GM10847 (cell line): ENCODE data around the gene TINAGL1.

ENCODE experiments used
- POLR2A ChIP-seq: IDR thresholded peaks from 2 replicates; pipeline ENCODE4 v1.6.1; 2011; ENCODE audit not compliant: insufficient read length; ENCODE audit errors: extremely low read depth

Gene TINAGL1

GRCh38 chr1:31624731-31625514 is 48.6 kb downstream of the TINAGL1 start:
- no peak for TF ChIP-seq POLR2A

GRCh38 chr1:31625561-31626222 is 49.4 kb downstream of the TINAGL1 start:
- TF ChIP-seq POLR2A: no peak

DNA sequence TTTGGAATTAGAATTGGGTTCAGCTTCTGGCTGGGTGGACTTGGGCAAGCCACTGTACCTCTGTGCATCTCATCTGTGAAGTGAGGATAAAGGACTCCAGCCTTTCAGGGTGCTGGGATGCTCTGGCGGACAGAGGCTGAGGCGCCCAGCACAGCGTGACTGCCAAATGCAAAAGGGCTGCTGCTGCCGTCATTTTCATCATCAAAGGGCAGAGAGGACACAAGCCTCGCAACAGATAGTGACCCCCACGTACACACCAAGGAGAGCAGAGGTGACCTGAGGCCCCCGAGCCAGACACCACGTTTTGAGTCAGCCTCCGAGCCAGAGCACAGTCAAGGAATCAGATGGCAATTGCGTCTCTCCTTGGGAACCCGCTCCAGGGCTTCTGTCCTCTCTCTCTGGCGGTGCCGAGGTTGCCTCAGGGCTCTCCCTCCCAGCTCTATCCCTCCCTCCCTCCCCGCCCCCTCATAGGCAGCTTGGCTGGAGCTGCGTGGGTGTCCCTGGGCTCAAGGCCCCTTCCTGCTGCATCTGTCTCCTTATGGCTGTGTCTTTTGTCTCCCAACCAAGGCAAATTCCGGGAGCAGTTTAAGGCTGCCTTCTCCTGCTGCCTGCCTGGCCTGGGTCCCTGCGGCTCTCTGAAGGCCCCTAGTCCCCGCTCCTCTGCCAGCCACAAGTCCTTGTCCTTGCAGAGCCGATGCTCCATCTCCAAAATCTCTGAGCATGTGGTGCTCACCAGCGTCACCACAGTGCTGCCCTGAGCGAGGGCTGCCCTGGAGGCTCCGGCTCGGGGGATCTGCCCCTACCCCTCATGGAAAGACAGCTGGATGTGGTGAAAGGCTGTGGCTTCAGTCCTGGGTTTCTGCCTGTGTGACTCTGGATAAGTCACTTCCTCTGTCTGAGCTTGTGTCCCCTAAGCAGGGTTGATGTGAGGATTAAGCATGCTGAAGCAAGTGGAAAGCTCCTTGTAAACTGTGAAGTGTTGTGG is 50.2 kb downstream of the TINAGL1 start:
- TF ChIP-seq POLR2A: no peak

- no peak for TF ChIP-seq POLR2A
Measured at GRCh38 chr1:31627301-31627929, 51.1 kb downstream of the TINAGL1 start.

DNA sequence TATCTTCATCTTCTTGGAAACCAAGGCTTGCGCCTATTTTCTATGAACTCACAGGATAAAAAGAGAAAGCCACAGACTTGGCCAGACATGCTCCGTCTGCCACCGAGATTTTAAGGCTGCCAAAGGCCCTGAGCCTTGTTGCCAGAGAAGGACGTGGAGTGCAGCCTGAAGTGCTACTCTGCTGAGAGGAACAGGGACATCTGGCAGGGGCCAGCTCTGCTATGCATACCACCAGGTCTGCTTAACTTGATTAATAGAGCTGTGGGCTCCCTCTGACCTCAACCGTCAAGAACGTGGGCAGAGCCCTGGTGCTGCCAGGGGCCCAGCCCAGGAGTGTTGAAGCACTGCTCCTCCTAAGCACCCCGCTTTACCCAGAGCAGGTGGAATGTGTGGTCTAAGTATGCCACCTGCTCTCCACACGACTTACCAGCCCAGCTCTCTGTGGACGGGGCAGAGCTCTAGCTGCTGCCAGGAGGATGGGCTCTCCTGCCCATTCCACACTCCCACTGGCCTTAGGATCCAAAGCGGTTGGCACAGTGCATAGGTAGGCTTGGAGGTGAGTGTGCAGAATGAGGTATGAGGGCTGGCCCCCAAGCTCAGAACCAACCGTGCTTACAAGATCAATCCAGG is 51.7 kb downstream of the TINAGL1 start:
- no peak for TF ChIP-seq POLR2A

DNA sequence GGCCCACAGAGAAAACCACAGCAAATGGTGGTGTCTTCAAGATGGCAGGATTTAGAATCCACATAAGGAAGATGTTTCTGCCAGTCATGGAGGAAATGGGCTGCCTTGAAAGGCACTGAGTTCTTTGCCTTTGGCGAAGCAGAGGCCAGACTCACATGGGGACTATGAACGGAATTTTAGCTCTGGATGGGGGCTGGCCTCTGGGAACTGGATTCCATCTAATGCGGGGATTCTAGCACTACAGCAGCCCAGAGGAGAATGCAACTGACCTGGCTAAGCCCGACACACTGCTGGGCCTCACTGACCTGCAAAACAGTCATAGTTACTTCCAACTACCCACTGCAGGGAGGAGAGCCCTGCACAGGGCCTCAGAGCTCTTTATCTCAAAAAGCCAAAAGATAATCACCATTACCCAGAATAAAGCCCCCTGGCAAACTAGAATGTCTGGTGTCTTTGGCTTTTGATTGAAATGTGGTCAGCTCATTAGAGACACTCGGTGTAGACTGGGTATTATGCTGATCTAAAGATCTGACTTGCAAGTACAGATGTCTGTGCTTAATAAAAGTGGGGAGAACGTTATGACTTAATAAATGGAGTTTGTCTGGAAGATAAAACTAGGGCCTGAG is 52.7 kb downstream of the TINAGL1 start:
- no peak for TF ChIP-seq POLR2A

GRCh38 chr1:31632649-31633048 is 56.3 kb downstream of the TINAGL1 start:
- TF ChIP-seq POLR2A: no peak

DNA sequence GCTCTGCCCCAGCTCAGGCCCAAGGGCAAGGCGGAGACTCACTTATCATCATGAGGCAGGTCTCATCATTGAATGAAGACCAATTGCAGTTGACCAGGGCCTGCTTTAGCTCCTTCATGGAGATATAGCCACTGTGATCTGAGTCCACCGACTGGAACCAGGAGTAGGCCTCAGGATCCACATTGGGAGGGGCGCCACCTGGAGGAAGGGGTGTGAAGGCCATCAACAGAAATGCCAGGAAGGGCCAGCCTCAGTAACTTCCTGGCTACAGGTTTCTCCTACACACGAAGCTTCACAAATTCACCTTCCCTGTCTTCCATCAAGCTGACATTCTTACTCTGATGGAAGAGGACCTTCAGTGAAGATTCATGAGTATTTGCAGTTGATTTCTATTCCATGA is 56.8 kb downstream of the TINAGL1 start:
- no peak for TF ChIP-seq POLR2A
